ENCODE results near the gene HECW1. TPM values are rescaled to one million over a fixed set of nuclear protein-coding genes. Genes with fewer than 3 reads are reported as not detected.
A peak's percentile ranks its signal among the peaks of the same experiment; 100 is the strongest.

HECW1 gene
- total RNA-seq, 1 donor from 2014 or later, result 0.51 TPM

DNA sequence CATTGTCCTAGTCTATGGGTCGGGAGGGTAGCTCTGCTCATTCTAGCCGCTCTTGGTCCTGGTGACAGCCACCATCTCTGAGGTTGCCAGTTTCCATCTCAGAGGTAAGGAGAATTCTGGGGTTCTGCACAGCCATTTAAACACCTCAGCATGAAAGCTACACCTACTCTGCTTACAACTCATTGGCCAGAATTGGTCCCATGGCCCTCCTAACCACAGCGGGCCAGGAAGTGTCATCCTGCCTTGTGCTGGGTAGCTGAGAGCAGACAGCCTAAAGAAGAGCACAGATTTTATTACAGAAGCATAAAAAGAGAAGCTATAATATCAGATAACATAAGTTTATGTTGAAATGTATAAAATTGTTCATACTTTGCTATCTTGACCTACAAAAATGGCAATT is 152.7 kb downstream of the HECW1 start:
- DNase-seq, result no peak

DNA sequence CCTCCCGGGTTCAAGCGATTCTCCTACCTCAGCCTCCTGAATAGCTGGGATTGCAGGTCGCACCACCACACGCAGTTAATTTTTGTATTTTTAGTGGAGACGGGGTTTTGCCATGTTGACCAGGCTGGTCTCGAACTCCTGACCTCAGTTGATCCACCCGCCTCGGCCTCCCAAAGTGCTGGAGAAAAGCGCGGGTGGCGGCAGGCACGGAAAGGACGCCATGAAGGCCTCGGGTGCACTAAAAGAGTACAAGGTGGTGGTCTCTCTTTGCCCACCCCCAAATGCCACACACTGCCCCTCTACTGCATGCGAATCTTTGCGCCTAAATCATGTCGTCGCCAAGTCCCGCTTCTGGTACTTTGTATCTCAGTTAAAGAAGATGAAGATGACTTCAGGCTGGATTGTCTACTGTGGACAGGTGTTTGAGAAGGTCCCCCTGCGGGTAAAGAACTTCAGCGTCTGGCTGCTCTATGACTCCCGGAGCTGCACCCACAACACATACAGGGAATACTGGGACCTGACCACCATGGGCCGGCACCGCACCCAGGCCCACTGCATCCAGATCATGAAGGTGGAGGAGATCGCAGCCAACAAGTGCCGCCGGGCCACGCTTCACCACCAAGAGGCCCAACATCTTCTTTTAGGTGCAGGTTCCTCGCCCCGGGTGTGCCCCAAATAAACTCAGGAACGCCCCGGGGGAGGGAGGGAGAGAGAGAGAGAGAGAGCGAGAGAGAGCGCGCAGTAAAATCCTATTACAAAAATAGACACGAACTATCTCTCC is 161.7 kb downstream of the HECW1 start:
- DNase-seq, result no peak

- no peak for DNase-seq
Observed at GRCh38 chr7:43274752-43275151, 162.3 kb downstream of the HECW1 start.

- DNase-seq, result peak; percentile 24
Observed at GRCh38 chr7:43276547-43276946, 164.1 kb downstream of the HECW1 start.

GRCh38 chr7:43278088-43278644 is 165.7 kb downstream of the HECW1 start:
- DNase-seq, result no peak

- DNase-seq, result peak; percentile 40
Observed at GRCh38 chr7:43281268-43281667, 168.8 kb downstream of the HECW1 start.

- DNase-seq, result no peak
Observed at GRCh38 chr7:43283706-43284105, 171.3 kb downstream of the HECW1 start.

DNA sequence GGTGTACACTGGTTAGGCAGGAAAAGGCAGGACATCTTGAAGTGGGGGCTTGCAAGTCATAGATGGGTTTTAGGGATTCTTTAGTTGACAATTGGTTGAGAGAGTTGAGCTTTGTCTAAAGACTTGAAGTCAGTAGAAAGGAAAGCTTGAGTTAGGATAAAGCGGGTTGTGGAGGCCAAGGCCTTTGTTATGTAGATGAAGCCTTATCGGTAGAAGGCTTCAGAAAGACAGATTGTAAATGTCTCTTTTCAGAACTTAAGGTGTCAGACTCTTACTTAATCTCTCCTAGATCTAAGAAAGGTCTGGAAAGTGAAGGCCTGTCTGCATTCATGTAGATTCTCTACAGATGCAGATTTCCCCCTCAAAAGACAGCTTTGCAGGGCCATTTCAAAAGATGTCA is 177.4 kb downstream of the HECW1 start:
- no peak for DNase-seq

GRCh38 chr7:43290978-43291377 is 178.5 kb downstream of the HECW1 start:
- DNase-seq, result no peak

DNA sequence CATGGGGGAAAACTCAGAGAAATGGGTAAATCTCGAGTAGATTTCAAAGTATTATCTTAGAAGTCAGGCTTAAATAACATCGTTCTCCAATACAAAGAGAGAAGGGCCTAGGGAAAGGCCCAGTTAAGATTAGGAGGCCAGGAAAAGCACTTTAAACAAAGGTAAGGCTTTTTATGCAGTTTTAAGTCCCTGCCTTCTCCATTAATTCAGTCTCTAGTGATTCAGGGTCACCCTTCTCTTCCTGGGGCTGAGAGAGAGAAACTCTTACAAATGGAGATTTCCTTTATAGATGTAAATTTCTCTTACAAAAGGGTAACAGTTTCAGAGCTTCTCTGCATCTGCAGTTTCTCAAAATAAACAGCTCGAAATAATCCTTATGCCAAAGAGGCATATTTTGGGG is 179.3 kb downstream of the HECW1 start:
- DNase-seq, result no peak

DNA sequence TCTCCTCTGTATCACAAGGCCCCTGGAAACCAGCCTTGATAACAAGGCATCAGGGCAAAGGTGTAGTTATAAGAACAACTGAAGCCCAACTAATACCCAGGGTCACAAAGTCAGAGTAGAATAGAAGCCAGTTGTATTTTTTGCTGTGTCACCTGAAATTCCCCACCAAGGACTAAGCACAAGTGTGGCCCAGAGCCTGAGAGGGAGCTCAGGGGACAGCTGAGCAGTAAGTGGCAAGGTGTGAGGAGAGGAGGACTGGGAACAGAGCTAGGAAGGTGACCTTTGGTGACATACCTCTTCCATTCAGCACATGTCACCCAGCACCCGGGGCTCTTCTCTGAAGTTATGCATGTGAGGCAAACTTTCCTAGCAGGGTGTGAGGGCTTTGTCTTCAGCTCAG is 179.9 kb downstream of the HECW1 start:
- DNase-seq, result no peak

GRCh38 chr7:43294080-43294630 is 181.7 kb downstream of the HECW1 start:
- DNase-seq, result peak; percentile 29

DNA sequence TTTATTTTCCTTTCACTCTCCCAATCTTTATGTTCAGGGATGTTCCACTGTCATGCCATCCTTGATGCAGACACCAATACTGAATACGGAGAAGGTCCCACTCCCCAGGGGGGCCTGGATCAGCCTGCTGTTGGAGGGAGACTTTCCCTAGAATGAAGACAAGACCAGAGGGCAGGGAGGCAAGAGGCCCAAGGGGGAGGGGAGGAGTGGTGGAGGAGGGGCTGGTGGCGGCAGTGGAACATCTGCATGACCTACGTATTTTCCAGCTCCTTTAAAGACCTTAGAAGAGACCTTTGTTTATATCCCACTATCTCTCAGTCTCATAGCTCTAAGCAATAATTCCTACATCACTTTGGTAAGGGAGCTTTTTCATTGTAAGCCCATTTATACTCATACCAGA is 183.0 kb downstream of the HECW1 start:
- DNase-seq, result no peak

DNA sequence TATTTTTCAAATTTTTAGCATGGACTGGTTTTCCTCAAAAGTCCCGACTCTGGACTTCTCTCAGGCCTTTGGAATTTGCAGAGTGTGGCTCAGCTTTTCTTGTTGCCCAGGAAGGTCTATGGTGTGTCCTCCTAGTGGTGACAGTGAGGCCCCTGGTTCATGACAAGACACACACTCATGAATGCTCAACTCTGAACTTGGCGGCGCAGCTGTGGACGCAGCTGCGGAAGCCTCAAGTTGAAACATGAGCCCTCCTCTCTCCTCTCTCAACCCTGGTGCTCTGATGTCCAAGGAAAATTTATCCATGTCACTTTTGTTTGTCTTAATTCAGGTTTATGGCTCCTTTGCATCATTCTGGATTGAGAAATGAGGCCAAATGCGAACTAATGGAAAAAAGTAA is 183.9 kb downstream of the HECW1 start:
- DNase-seq, result peak; percentile 84

- no peak for DNase-seq
Observed at GRCh38 chr7:43298617-43299016, 186.2 kb downstream of the HECW1 start.

DNA sequence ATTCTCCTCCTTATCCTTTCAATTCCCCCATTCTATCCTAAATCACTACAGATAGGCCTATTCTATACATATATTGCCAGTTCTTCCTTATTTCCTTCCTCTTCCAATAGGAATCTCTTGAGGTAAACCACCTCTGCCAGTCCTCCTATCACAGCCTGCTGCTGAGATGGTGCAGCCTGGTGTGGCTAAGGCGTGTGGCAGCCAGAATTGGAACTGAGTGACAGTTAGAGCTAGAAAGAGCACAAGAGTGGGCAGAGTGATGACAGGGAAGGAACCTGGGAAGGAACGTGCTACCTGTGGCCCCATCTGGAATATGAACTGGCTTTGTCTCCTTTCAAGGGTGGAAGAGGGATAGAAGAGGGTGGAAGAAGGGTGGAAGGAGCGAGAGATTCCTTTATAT is 187.7 kb downstream of the HECW1 start:
- no peak for DNase-seq

DNA sequence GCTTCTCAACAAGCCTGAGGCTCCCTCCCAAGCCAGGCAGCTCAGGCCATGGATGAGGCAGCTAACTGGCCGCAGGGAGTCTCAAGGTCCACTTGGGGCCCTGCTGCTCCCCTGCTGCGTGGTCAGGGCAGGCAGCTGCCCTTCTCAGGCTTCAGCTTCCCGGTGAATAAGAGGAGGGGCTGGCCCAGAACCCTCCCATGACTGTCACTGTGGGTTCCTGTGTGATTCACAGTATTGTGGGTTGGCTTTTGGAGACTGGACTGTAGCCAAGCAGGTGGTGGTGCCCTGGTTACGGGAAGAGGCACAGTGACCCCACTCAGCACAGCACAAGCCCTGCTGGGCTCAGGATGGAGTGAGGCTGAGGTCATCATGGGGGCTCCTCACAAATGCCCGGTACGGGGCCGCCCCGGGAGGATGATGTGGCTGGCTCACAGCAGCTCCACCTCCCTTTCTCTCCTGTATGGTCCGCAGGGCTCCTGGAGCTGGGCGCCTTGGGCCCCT is 189.8 kb downstream of the HECW1 start:
- DNase-seq, result peak; percentile 24

GRCh38 chr7:43302773-43303460 is 190.5 kb downstream of the HECW1 start:
- DNase-seq, result no peak

DNA sequence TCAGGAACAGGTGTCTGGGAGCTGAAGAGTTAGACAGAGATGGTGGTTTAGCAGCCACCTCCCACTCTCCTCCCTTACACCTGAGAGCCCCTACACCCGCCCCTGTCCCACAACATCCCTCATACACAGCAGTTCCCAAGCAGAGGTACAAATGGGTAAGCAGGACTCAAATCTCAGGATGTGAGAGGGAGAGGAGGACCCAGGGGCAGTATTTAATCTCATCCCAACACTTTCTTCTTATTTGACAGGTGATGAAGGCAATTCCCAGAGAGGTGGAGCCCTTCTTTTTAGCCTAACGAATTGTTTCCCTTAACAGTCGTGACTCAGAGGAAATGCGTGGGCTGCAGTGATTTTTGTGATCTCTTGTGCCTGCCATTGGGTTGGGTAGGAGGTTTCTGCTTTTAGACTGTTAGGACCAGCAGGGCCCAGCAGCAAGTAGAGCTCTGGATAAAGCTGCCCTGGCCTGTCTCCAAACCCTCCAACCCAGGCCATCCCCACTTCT is 191.3 kb downstream of the HECW1 start:
- no peak for DNase-seq

- no peak for DNase-seq
Observed at GRCh38 chr7:43306404-43306803, 194.0 kb downstream of the HECW1 start.

DNA sequence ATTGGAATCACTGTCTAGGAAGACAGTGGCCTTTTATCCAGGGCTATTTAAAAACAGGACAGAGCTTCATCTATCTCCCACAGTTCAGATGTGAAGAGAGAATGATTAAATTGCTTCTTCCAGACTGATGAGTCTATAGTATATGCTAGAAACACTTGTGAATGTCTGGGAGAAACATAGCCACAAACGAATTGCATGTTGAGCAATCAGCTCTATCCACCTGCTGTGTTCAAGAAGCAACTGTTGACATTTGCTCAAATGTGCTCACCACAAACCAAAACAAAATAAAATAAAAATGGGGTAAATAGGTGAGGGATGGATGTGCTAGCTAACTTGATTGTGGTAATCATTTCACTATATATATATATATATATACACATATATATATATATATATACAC is 195.1 kb downstream of the HECW1 start:
- DNase-seq, result no peak

DNA sequence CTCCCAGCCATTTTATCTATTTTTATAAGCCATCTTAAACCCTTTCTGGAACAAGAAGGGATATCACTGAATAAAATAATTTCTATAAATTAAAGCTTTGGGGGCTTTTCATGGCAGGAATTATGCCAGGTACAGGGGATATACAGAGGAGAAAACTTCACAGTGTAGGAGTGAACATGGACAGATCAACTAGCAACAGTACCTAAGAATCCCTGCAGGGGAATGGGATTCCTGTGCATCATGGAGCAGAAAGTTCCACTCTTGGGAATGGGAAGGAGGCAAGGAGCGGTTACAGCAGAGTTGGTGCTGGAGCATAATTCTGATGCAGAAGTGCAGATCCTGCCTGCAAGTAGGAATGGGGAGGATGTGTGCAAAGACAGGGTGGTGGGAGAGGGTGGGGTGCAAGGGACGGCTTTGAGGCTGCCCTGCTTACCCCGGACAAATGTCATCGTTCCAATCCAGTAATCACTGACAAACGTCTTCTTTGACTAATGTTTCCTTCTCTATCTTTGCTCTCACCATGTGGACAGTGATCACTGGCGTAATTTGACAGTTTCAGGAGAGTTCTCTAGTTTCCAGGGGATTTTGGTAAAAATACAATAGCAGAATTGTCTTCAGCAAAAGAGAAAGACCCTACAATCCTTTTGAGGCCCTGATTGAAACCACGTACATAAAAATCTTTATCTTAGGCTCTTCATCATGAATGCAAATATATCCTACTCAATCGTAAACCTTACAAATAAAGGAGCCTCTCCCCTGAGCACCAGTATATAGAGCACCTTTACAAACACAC is 196.7 kb downstream of the HECW1 start:
- no peak for DNase-seq
